Psoas muscle (tissue), 8 donors: ENCODE measurements around the gene C13orf46. TPM values are rescaled to one million over a fixed set of nuclear protein-coding genes. Genes with fewer than 3 reads are reported as not detected.

Experiments
- ATAC-seq, 4 donors: fragments of 200-7000 bp; cut with Tn5 transposase; one replicate each; pipeline ENCODE4 v1.9.1; 2020; ENCODE audit warnings: moderate library complexity in 3 of 4, mild to moderate bottlenecking in 2 of 4
- DNase-seq, 2 donors: peaks; one replicate each; pipeline ENCODE4 v3.0.0-alpha.2; 2020
- H3K27ac ChIP-seq: fragments of 200-600 bp; one replicate; pipeline ENCODE4 v1.8.0; 2022
- H3K27me3 ChIP-seq, 3 donors: fragments of 200-600 bp in 1 of 3; one replicate each; pipeline versions ENCODE4 v1.6.1 to v1.8.0; 2013 to 2022; ENCODE audit warnings: low read length in 2 of 3, mild to moderate bottlenecking in 2 of 3, moderate library complexity in 1 of 3; ENCODE audit not compliant: insufficient read depth in 3 of 3
- H3K36me3 ChIP-seq, 2 donors: fragments of 200-600 bp in 1 of 2; one replicate each; pipeline versions ENCODE4 v1.6.1 to v1.8.0; 2013 to 2022; ENCODE audit warnings: low read depth in 1 of 2, mild to moderate bottlenecking in 1 of 2, moderate library complexity in 1 of 2; ENCODE audit not compliant: insufficient read depth in 1 of 2
- H3K4me1 ChIP-seq: fragments of 200-600 bp; one replicate; pipeline ENCODE4 v1.8.0; 2022
- H3K4me3 ChIP-seq: fragments of 200-600 bp; one replicate; pipeline ENCODE4 v1.8.0; 2022; ENCODE audit warnings: mild to moderate bottlenecking
- H3K9me3 ChIP-seq: fragments of 200-600 bp; one replicate; pipeline ENCODE4 v1.8.0; 2022
- CTCF ChIP-seq: fragments of 200-600 bp; IDR thresholded peaks from one replicate; pipeline ENCODE4 v1.8.0; 2022; ENCODE audit warnings: antibody characterized with exemption
- WGBS, 3 donors: extraction: QIAGEN DNeasy Blood & Tissue Kit; methylation state at CpG; one replicate each; pipeline versions ENCODE4 v1.1.6 to v1.1.7; 2013; 5-methylcytosine and 5-hydroxymethylcytosine counted together
- intact Hi-C, 2 donors: fragments of 100-400 bp; cut with DNase I; formaldehyde crosslinking; loops; one replicate each; pipeline versions ENCODE4 v1.11.0 to v1.14.2; 2022
- polyA plus RNA-seq, 3 donors: library from polyadenylated mRNA; stranded (reverse); fragments of 200-250 nt; gene quantifications; one replicate each; pipeline ENCODE4 v1.2.3, GENCODE V29; 2013
- total RNA-seq, 4 donors: library from RNA; stranded (reverse); fragmentation: NEBNext Ultra II Directional in 2 of 4; extraction: Animal tissue kit (Norgen Biotek cat#: 25700) in 2 of 4; gene quantifications; one replicate each; pipeline versions ENCODE4 v1.2.1 to v1.2.4, GENCODE V29; 2021 to 2023
- donor health status: healthy with polysubstance abuse.
- donor health status: DM: no; HTN: no; CAD: no; lungs with moderate emphysema.
- donor health status: Bipolar disorder and iron deficiency.
- donor health status: healthy.
- donor health status: DM: yes; HTN: yes; CAD: no.
- donor health status: DM: no; HTN: no; CAD: no.
- donor health status: DM: no; HTN: no; CAD: no.
- donor health status: DM: yes; HTN: yes; CAD: no.

Gene C13orf46
- total and polyA plus RNA-seq, 7 donors: 0.14 to 2.5 (median 0.57) TPM; not detected in 1

- Histone ChIP-seq H3K36me3 (peaks cover 0 to 78% of the 10 kb centered on the region in 2 donors), H3K27ac (no peak overlapping the region), H3K4me3 (no peak overlapping the region), H3K9me3 (no peaks in the 10 kb centered on the region), H3K4me1 (no peaks in the 10 kb centered on the region), H3K27me3 (no peaks in the 10 kb centered on the region)
- no peak for TF ChIP-seq CTCF
- ATAC-seq (no peak), DNase-seq (no peak)
- intact Hi-C loops: no loop called here
- 95 to 97% (median 96%) methylated on average over 22 of the region's 22 CpGs for WGBS, 3 donors
Measured at GRCh38 chr13:114013952-114014629, 40.2 kb upstream of the C13orf46 start.

GRCh38 chr13:114013336-114013735, 39.5 kb upstream of the C13orf46 start:
- Histone ChIP-seq H3K27ac (no peak overlapping the region), H3K4me3 (no peak overlapping the region), H3K9me3 (no peaks in the 10 kb centered on the region), H3K36me3 (peaks cover 0 to 75% of the 10 kb centered on the region in 2 donors), H3K27me3 (no peaks in the 10 kb centered on the region), H3K4me1 (no peaks in the 10 kb centered on the region)
- TF ChIP-seq CTCF: no peak
- DNase-seq (no peak), ATAC-seq (no peak)
- WGBS, 3 donors: 74 to 87% (median 74%) methylated on average over 4 of the region's 4 CpGs
- intact Hi-C loops: no loop called here

GRCh38 chr13:114012921-114013320, 39.0 kb upstream of the C13orf46 start:
- peaks cover 0 to 71% of the 10 kb centered on the region in 2 donors for H3K36me3 ChIP-seq
- intact Hi-C loops: no loop called here
- H3K27me3 ChIP-seq: no peaks in the 10 kb centered on the region
- H3K4me1 ChIP-seq: no peaks in the 10 kb centered on the region
- H3K27ac ChIP-seq: no peak overlapping the region
- TF ChIP-seq CTCF: no peak
- no peaks in the 10 kb centered on the region for H3K9me3 ChIP-seq
- 93 to 95% (median 94%) methylated on average over 21 of the region's 21 CpGs for WGBS, 3 donors
- DNase-seq (peak in 1 of 2 donors; percentile 15), ATAC-seq (no peak)
- H3K4me3 ChIP-seq: no peak overlapping the region

- intact Hi-C loops: no loop called here
- ATAC-seq (no peak), DNase-seq (no peak)
- Histone ChIP-seq H3K4me3 (no peak overlapping the region), H3K27ac (no peak overlapping the region), H3K27me3 (no peaks in the 10 kb centered on the region), H3K36me3 (peaks cover 0 to 65% of the 10 kb centered on the region in 2 donors), H3K9me3 (no peaks in the 10 kb centered on the region), H3K4me1 (no peaks in the 10 kb centered on the region)
- 90 to 93% (median 91%) methylated on average over 17 of the region's 17 CpGs for WGBS, 3 donors
- TF ChIP-seq CTCF: no peak
Measured at GRCh38 chr13:114012141-114012540, 38.3 kb upstream of the C13orf46 start.

GRCh38 chr13:114011226-114011625, 37.4 kb upstream of the C13orf46 start:
- Histone ChIP-seq H3K27me3 (no peaks in the 10 kb centered on the region), H3K4me3 (no peak overlapping the region), H3K9me3 (no peaks in the 10 kb centered on the region), H3K4me1 (no peaks in the 10 kb centered on the region), H3K27ac (no peak overlapping the region), H3K36me3 (peaks cover 0 to 55% of the 10 kb centered on the region in 2 donors)
- WGBS, 3 donors: 95 to 96% (median 95%) methylated on average over 19 of the region's 19 CpGs
- no peak for TF ChIP-seq CTCF
- intact Hi-C loops: no loop called here
- no peak for ATAC-seq
- peak; percentile 13 to 23 for DNase-seq
